Tibial artery (tissue), 4 donors: Measurements from ENCODE around the gene NUP62CL.

Source experiments
- DNase-seq, 2 donors: peaks; one replicate each; pipeline ENCODE4 v3.0.0-alpha.2; 2019
- H3K27ac ChIP-seq, 2 donors: fragments of 200-600 bp; sonication (generic) in 1 of 2; 1 replicate in 1 of 2; 2 replicates in 1 of 2; pipeline ENCODE4 v1.5.1; 2018 to 2019; ENCODE audit warnings: mild to moderate bottlenecking in 1 of 2
- H3K27me3 ChIP-seq, 2 donors: fragments of 200-600 bp; sonication (generic) in 1 of 2; one replicate each; pipeline versions ENCODE4 v1.5.1 to v1.6.0; 2016 to 2019
- H3K36me3 ChIP-seq, 3 donors: fragments of 200-600 bp; sonication (generic) in 2 of 3; one replicate each; pipeline ENCODE4 v1.5.1; 2016 to 2019; ENCODE audit warnings: mild to moderate bottlenecking in 2 of 3
- H3K4me1 ChIP-seq, 4 donors: fragments of 200-600 bp; sonication (generic) in 2 of 4; 1 replicate in 3 of 4; 2 replicates in 1 of 4; pipeline ENCODE4 v1.5.1; 2016 to 2019
- H3K4me3 ChIP-seq, 2 donors: fragments of 200-600 bp; sonication (generic) in 1 of 2; 1 replicate in 1 of 2; 2 replicates in 1 of 2; pipeline ENCODE4 v1.5.1; 2018 to 2019; ENCODE audit warnings: mild to moderate bottlenecking in 2 of 2
- H3K9me3 ChIP-seq, 3 donors: fragments of 200-600 bp; sonication (generic) in 1 of 3; one replicate each; pipeline ENCODE4 v1.5.1; 2016 to 2019
- CTCF ChIP-seq, 2 experiments: fragments of 200-600 bp in 1 of 2; fragments of 450-650 bp in 1 of 2; IDR thresholded peaks; one replicate each; pipeline ENCODE4 v1.5.1; 2017 to 2019; ENCODE audit warnings: antibody characterized with exemption in 2 of 2, mild to moderate bottlenecking in 1 of 2, moderate library complexity in 1 of 2
- intact Hi-C: fragments of 100-400 bp; cut with DNase I; formaldehyde crosslinking; loops from one replicate; pipeline ENCODE4 v1.15.0; 2023; ENCODE audit warnings: low total_unique reads

The NUP62CL gene

GRCh38 chrX:107205770-107206696 is at the start of gene NUP62CL, which contains the start of gene DNAAF6:
NUP62CL (minus strand) TSS chrX:107206433; CDS start chrX:107175146, 31,287 bp downstream.
DNAAF6 (plus strand) TSS chrX:107206611; CDS start chrX:107212876, 6,265 bp downstream.
- Histone ChIP-seq H3K36me3 (no peaks in the 10 kb centered on the region), H3K9me3 (no peaks in the 10 kb centered on the region), H3K27ac (no peak within 1 kb of the TSS), H3K4me3 (peak within 1 kb of the TSS; percentile 42 to 44), H3K27me3 (no peaks in the 10 kb centered on the region), H3K4me1 (no peaks in the 10 kb centered on the region)
- intact Hi-C loops = no loop called here
- DNase-seq = peak; percentile 24 to 64
- no peak for TF ChIP-seq CTCF (IDR thresholded peaks at IDR 0.05)

GRCh38 chrX:107228486-107228819 is 22.2 kb upstream of the NUP62CL start:
- no peak for TF ChIP-seq CTCF (IDR thresholded peaks at IDR 0.05)
- H3K27ac ChIP-seq = no peak overlapping the region
- H3K4me3 ChIP-seq = no peak overlapping the region
- intact Hi-C loops = no loop called here
- no peaks in the 10 kb centered on the region for H3K9me3 ChIP-seq
- no peaks in the 10 kb centered on the region for H3K4me1 ChIP-seq
- H3K36me3 ChIP-seq = no peaks in the 10 kb centered on the region
- no peak for DNase-seq
- no peaks in the 10 kb centered on the region for H3K27me3 ChIP-seq

DNA sequence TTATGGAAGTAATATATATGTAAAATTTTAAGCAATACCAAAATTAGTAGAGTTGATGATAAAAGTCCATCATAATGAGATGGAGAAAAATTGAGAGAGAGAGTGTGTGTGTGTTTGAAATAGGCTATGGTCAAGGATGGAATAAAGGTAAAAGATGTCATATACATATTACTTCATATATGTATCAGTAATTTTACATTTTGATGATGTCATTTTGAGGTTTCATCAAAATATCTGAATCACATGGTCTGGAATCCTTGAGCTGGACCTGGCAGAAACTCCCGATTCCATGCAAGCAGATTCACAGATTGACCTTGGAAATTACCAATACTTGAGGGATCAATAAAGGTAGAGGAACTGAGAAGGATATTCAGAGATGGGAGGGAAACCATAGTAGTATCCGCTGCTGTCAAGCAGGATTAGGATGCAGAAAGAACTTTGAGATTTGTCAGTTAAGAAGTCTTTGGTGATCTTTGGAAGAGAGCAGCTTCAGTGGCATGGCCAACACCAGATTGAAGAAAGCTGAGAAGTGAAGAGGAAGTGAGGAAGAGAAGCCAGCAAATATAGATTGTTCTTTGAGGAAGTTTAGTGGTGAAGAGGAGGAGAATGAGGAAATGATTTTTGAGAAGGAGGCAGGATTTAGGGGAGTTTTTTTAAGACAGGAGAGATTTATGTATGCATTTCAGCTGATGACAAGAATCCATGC is 21.7 kb upstream of the NUP62CL start:
- intact Hi-C loops = no loop called here
- DNase-seq = no peak
- Histone ChIP-seq H3K4me3 (no peak overlapping the region), H3K27ac (no peak overlapping the region), H3K9me3 (no peaks in the 10 kb centered on the region), H3K36me3 (no peaks in the 10 kb centered on the region), H3K4me1 (no peaks in the 10 kb centered on the region), H3K27me3 (no peaks in the 10 kb centered on the region)
- no peak for TF ChIP-seq CTCF (IDR thresholded peaks at IDR 0.05)

DNA sequence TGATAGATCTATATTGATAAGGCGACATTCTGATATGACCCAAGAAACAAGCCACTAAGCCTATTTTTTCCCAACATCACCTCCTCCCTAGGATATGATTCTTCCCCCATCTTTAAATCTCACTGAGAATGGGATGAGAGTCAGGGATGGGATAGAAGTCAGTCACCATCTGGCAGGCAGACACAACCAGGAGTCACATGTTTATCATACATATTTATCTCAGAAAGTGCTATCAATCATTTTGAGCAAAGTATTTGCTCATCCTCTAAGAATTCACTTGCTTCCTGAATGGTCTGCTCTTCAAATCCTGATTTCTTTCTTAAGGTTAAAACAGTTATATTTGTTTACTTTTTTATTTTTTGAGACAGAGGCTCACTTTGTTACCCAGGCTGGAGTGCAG is 20.5 kb upstream of the NUP62CL start:
- H3K4me3 ChIP-seq = no peak overlapping the region
- TF ChIP-seq CTCF (IDR thresholded peaks at IDR 0.05) = no peak
- H3K36me3 ChIP-seq = no peaks in the 10 kb centered on the region
- no peaks in the 10 kb centered on the region for H3K9me3 ChIP-seq
- H3K4me1 ChIP-seq = no peaks in the 10 kb centered on the region
- no peak for DNase-seq
- no peaks in the 10 kb centered on the region for H3K27me3 ChIP-seq
- intact Hi-C loops = no loop called here
- no peak overlapping the region for H3K27ac ChIP-seq

GRCh38 chrX:107213477-107213876 is 7.2 kb upstream of the NUP62CL start:
- Histone ChIP-seq H3K4me3 (no peak overlapping the region), H3K9me3 (no peaks in the 10 kb centered on the region), H3K4me1 (no peaks in the 10 kb centered on the region), H3K27ac (no peak overlapping the region), H3K36me3 (no peaks in the 10 kb centered on the region), H3K27me3 (no peaks in the 10 kb centered on the region)
- no peak for TF ChIP-seq CTCF (IDR thresholded peaks at IDR 0.05)
- intact Hi-C loops = no loop called here
- no peak for DNase-seq
